Body of pancreas (tissue), 4 donors: ENCODE results near the gene RRM2.

ENCODE experiments used
- CTCF ChIP-seq, 7 experiments: fragments of 450-650 bp in 4 of 7; fragments of 200-600 bp in 3 of 7; sonication (generic) in 3 of 7; IDR thresholded peaks; one replicate each; pipeline ENCODE4 v1.5.1; 2016 to 2019; ENCODE audit warnings: antibody characterized with exemption in 7 of 7
- POLR2A ChIP-seq, 3 donors: fragments of 450-650 bp; IDR thresholded peaks; one replicate each; pipeline ENCODE4 v1.6.1; 2016; ENCODE audit warnings: antibody characterized with exemption in 3 of 3, mild to moderate bottlenecking in 2 of 3

GRCh38 chr2:10174173-10174572 is 51.6 kb downstream of the RRM2 start:
- TF ChIP-seq POLR2A (IDR thresholded peaks at IDR 0.05) (no peak), CTCF (IDR thresholded peaks at IDR 0.05) (no peak)
